ENCODE measurements around the gene ARID2.

ARID2 gene

GRCh38 chr12:45726603-45727300 is 2.8 kb upstream of the ARID2 start:
- no peak for DNase-seq (ENCODE audit: low read depth)
- no peak for TF ChIP-seq CTCF (IDR thresholded peaks at IDR 0.05; ENCODE audit: low read depth, low read length, missing control alignments)

GRCh38 chr12:45727301-45727979 is 2.1 kb upstream of the ARID2 start:
- in situ Hi-C loops (cut with HindIII; ENCODE audit: low sequenced_read_pairs): no loop called here
- DNase-seq (ENCODE audit: low read depth): peak; percentile 94
- TF ChIP-seq CTCF (IDR thresholded peaks at IDR 0.05; ENCODE audit: low read depth, low read length, missing control alignments): no peak
- H3K4me3 ChIP-seq (ENCODE audit: low read depth, low read length): peak overlapping the region; percentile 89

More at GRCh38 chr12:45726603-45727300, 2.8 kb upstream of the ARID2 start:
- in situ Hi-C loops (cut with HindIII; ENCODE audit: low sequenced_read_pairs): no loop called here
- peak overlapping the region; percentile 89 for H3K4me3 ChIP-seq (ENCODE audit: low read depth, low read length)

- DNase-seq (ENCODE audit: low read depth): no peak
- peak overlapping the region; percentile 89 for H3K4me3 ChIP-seq (ENCODE audit: low read depth, low read length)
- in situ Hi-C loops (cut with HindIII; ENCODE audit: low sequenced_read_pairs): no loop called here
- TF ChIP-seq CTCF (IDR thresholded peaks at IDR 0.05; ENCODE audit: low read depth, low read length, missing control alignments): no peak
Observed at GRCh38 chr12:45727980-45728629, 1.4 kb upstream of the ARID2 start.

- in situ Hi-C loops (cut with HindIII; ENCODE audit: low sequenced_read_pairs): no loop called here
- H3K4me3 ChIP-seq (ENCODE audit: low read depth, low read length): peak overlapping the region; percentile 89
- peak; percentile 90 for DNase-seq (ENCODE audit: low read depth)
- peak; percentile 85 for TF ChIP-seq CTCF (IDR thresholded peaks at IDR 0.05; ENCODE audit: low read depth, low read length, missing control alignments)
Observed at GRCh38 chr12:45728630-45729232, 775 bp upstream of the ARID2 start.

- in situ Hi-C loops (cut with HindIII; ENCODE audit: low sequenced_read_pairs): no loop called here
- peak overlapping the region; percentile 89 for H3K4me3 ChIP-seq (ENCODE audit: low read depth, low read length)
- no peak for DNase-seq (ENCODE audit: low read depth)
- no peak for TF ChIP-seq CTCF (IDR thresholded peaks at IDR 0.05; ENCODE audit: low read depth, low read length, missing control alignments)
Observed at GRCh38 chr12:45730084-45730347, 510 bp downstream of the ARID2 start.

- in situ Hi-C loops (cut with HindIII; ENCODE audit: low sequenced_read_pairs): no loop called here
- no peak for TF ChIP-seq CTCF (IDR thresholded peaks at IDR 0.05; ENCODE audit: low read depth, low read length, missing control alignments)
- H3K4me3 ChIP-seq (ENCODE audit: low read depth, low read length): peak overlapping the region; percentile 89
- no peak for DNase-seq (ENCODE audit: low read depth)
Observed at GRCh38 chr12:45730348-45731189, 1.1 kb downstream of the ARID2 start.

Data from astrocyte of the cerebellum (primary cell).